Endothelial cell of umbilical vein (primary cell): ENCODE measurements around the gene MAPKBP1. TPM values are rescaled to one million over a fixed set of nuclear protein-coding genes. Genes with fewer than 3 reads are reported as not detected.
A peak's percentile ranks its signal among the peaks of the same experiment; 100 is the strongest.

Experiments used
- BruUV-seq: library from RNA; stranded (reverse); fragments of 400-500 nt; replicated peaks from 2 replicates; lab custom pipeline; 2021; lab: Mats Ljungman, UMichigan
- CTCF ChIA-PET: fragments of 300-600, 350-600 bp; sonication (Branson Sonifier 250); formaldehyde crosslinking; loops from one replicate; lab custom pipeline; 2021; ENCODE audit warnings: antibody characterized with exemption, inconsistent platforms; lab: Charles Lee
- POLR2A ChIA-PET: fragments of 300-600, 350-600 bp; sonication (Branson Sonifier 250); formaldehyde crosslinking; loops from one replicate; lab custom pipeline; 2021; ENCODE audit warnings: antibody characterized with exemption, inconsistent platforms; lab: Charles Lee
- DNase-seq: peaks from one replicate; pipeline ENCODE4 v3.0.0-alpha.2; 2011; ENCODE audit warnings: low read depth, low spot score
- FAIRE-seq: peaks from 2 replicates; lab custom pipeline; 2011; peaks lifted over from hg19 to GRCh38; lab: Jason Lieb, UNC
- H2AFZ ChIP-seq: 2 replicates; pipeline ENCODE4 v1.6.0; 2012; ENCODE audit warnings: low read depth, low read length, control low read depth, inconsistent platforms
- H3K27ac ChIP-seq: 2 replicates; pipeline ENCODE4 v1.5.1; 2011; ENCODE audit warnings: low read depth, mild to moderate bottlenecking, control low read depth, low read length, moderate library complexity; ENCODE audit not compliant: insufficient read depth
- H3K27me3 ChIP-seq, 2 experiments: 2 replicates each; pipeline versions ENCODE4 v1.6.0 to v1.6.1; 2011; ENCODE audit warnings: low read length in 2 of 2, mixed read lengths in 1 of 2; ENCODE audit not compliant: control insufficient read depth in 2 of 2, insufficient read depth in 2 of 2
- H3K36me3 ChIP-seq, 2 experiments: 2 replicates in 1 of 2; 3 replicates in 1 of 2; pipeline ENCODE4 v1.5.1; 2011; ENCODE audit warnings: low read length in 2 of 2, mild to moderate bottlenecking in 1 of 2, moderate library complexity in 1 of 2; ENCODE audit not compliant: control insufficient read depth in 2 of 2, insufficient read depth in 2 of 2; ENCODE audit errors: extremely low read depth in 1 of 2
- H3K4me1 ChIP-seq: 3 replicates; pipeline ENCODE4 v1.5.1; 2011; ENCODE audit warnings: mild to moderate bottlenecking, low read length; ENCODE audit not compliant: control insufficient read depth, insufficient read depth; ENCODE audit errors: extremely low read depth
- H3K4me2 ChIP-seq: 2 replicates; pipeline ENCODE4 v1.6.1; 2011; ENCODE audit warnings: low read length, control low read depth, mixed read lengths; ENCODE audit not compliant: insufficient read depth
- H3K4me3 ChIP-seq, 3 experiments: fragments of 200-600 bp in 1 of 3; sonication (generic), shearing (Covaris generic) in 1 of 3; replicated peaks in 1 of 3; 2 replicates each; pipeline ENCODE4 v1.5.1; 2011 to 2016; ENCODE audit warnings: control low read depth in 3 of 3, low read length in 3 of 3, mild to moderate bottlenecking in 2 of 3, inconsistent platforms in 1 of 3, low read depth in 1 of 3, moderate library complexity in 1 of 3; ENCODE audit not compliant: insufficient read depth in 1 of 3
- H3K79me2 ChIP-seq: 2 replicates; pipeline ENCODE4 v1.6.0; 2012; ENCODE audit warnings: low read length, inconsistent platforms; ENCODE audit not compliant: control insufficient read depth, insufficient read depth
- H3K9ac ChIP-seq: replicated peaks from 2 replicates; pipeline ENCODE3; 2011; ENCODE audit warnings: low read length, control low read depth; ENCODE audit not compliant: insufficient read depth; ENCODE audit errors: extremely low read depth
- H3K9me1 ChIP-seq: replicated peaks from 3 replicates; pipeline ENCODE4 v1.6.0; 2011; ENCODE audit warnings: mild to moderate bottlenecking, low read length; ENCODE audit not compliant: control insufficient read depth, insufficient read depth; ENCODE audit errors: extremely low read depth
- H3K9me3 ChIP-seq: replicated peaks from 2 replicates; pipeline ENCODE4 v1.5.1; 2012; ENCODE audit warnings: low read length, inconsistent platforms; ENCODE audit not compliant: control insufficient read depth, insufficient read depth
- H4K20me1 ChIP-seq: replicated peaks from 2 replicates; pipeline ENCODE3; 2011; ENCODE audit warnings: mild to moderate bottlenecking, low read length; ENCODE audit not compliant: control insufficient read depth, insufficient read depth; ENCODE audit errors: extremely low read depth
- CTCF ChIP-seq, 2 donors: IDR thresholded peaks; 1 replicate in 1 of 2; 2 replicates in 1 of 2; pipeline ENCODE4 v1.5.1; 2011; ENCODE audit warnings: low read length in 2 of 2, mild to moderate bottlenecking in 2 of 2, moderate library complexity in 2 of 2, control low read depth in 1 of 2, inconsistent platforms in 1 of 2, low read depth in 1 of 2; ENCODE audit not compliant: insufficient read depth in 1 of 2; ENCODE audit errors: extremely low read depth in 1 of 2
- EZH2 ChIP-seq: IDR thresholded peaks from 2 replicates; pipeline ENCODE4 v1.6.1; 2012; ENCODE audit warnings: borderline replicate concordance, low read depth, mild to moderate bottlenecking, moderate library complexity, low read length, inconsistent platforms; ENCODE audit not compliant: severe bottlenecking
- FOS ChIP-seq: IDR thresholded peaks from 2 replicates; pipeline ENCODE4 v1.6.1; 2011; ENCODE audit warnings: mild to moderate bottlenecking, low read length, moderate library complexity, borderline replicate concordance; ENCODE audit not compliant: insufficient read depth
- GATA2 ChIP-seq: IDR thresholded peaks from 2 replicates; pipeline ENCODE4 v1.7.0; 2011; ENCODE audit warnings: low read depth, mild to moderate bottlenecking, moderate library complexity, mixed read lengths, low read length; ENCODE audit not compliant: insufficient read length, insufficient read depth
- JUN ChIP-seq: IDR thresholded peaks from 2 replicates; pipeline ENCODE4 v1.6.1; 2011; ENCODE audit warnings: borderline replicate concordance, low read depth; ENCODE audit not compliant: insufficient read length, insufficient read depth
- MAX ChIP-seq: IDR thresholded peaks from 2 replicates; pipeline ENCODE4 v1.6.1; 2011; ENCODE audit not compliant: insufficient read depth, insufficient read length
- MYC ChIP-seq: IDR thresholded peaks from one replicate; pipeline ENCODE4 v1.6.1; 2011; ENCODE audit warnings: mild to moderate bottlenecking, low read depth, low read length
- POLR2A ChIP-seq: IDR thresholded peaks from 2 replicates; pipeline ENCODE4 v1.6.1; 2012; ENCODE audit warnings: low read depth, mild to moderate bottlenecking, control low read depth, low read length
- POLR2AphosphoS5 ChIP-seq: IDR thresholded peaks from 2 replicates; pipeline ENCODE4 v1.6.1; 2012; ENCODE audit warnings: low read depth, mild to moderate bottlenecking, control low read depth, low read length, moderate library complexity; ENCODE audit not compliant: insufficient read depth
- dilution Hi-C: fragments of 300-500 bp; cut with MboI; formaldehyde crosslinking; loops from one replicate; pipeline ENCODE4 v1.15.0; 2019; ENCODE audit warnings: low sequenced_read_pairs; ENCODE audit not compliant: extremely low pct_ligation_motif_present
- intact Hi-C: fragments of 100-400 bp; cut with micrococcal nuclease; formaldehyde crosslinking; loops from one replicate; pipeline ENCODE4 v1.10.0; 2022
- polyA plus RNA-seq, 4 experiments: library from polyadenylated mRNA; depleted of rRNA in 3 of 4; stranded (reverse) in 3 of 4; unstranded in 1 of 4; fragments of >200 nt; gene quantifications; 2 replicates each; pipeline versions ENCODE4 v1.2.1 to v1.2.3, GENCODE V29; 2011 to 2012; ENCODE audit warnings: missing spikeins in 1 of 4
- total RNA-seq: library from RNA; stranded (reverse); gene quantifications from 2 replicates; pipeline ENCODE4 v1.2.3, GENCODE V29; 2021

The MAPKBP1 gene
- total and polyA plus RNA-seq, 2 donors (not counting 3 experiments of a cell fraction or from before 2014, with no cell fraction given), result 12.3 to 55.8 TPM

- ChIA-PET POLR2A (no interaction called here), CTCF (interaction anchor here (0.7 to 1.0 kb wide), 2 partner anchors 15 to 56 kb away, joined by 3 to 4 read pairs; no protein-coding TSS in a partner anchor)
- Histone ChIP-seq H3K79me2 (no peaks in the 10 kb centered on the region), H3K4me2 (peak overlapping the region; percentile 39), H3K27me3 (no peaks in the 10 kb centered on the region), H3K36me3 (peaks cover 0 to 11% of the 10 kb centered on the region in 2 experiments), H3K4me3 (peak overlapping the region in 2 of 3 experiments; percentile 73 to 87), H3K27ac (no peak overlapping the region), H2AFZ (no peak overlapping the region), H3K9ac (peak overlapping the region; percentile 77), H4K20me1 (no peaks in the 10 kb centered on the region), H3K9me3 (no peaks in the 10 kb centered on the region), H3K4me1 (peaks cover 10% of the 10 kb centered on the region), H3K9me1 (no peaks in the 10 kb centered on the region)
- intact Hi-C loops, result loop anchor here (1.0 to 5.0 kb wide), 2 partner anchors 54 to 64 kb away; partner anchors contain the start of genes MAPKBP1 and SPTBN5
- TF ChIP-seq MYC (no peak), POLR2AphosphoS5 (no peak), POLR2A (no peak), MAX (no peak), GATA2 (no peak), FOS (no peak), JUN (no peak), EZH2 (no peak), CTCF (IDR thresholded peaks at IDR 0.05; ENCODE audit: extremely low read depth in 1 of 2, insufficient read depth in 1 of 2, low read depth in 1 of 2, low read length in 2 of 2) (no peak)
- no TSS peak for BruUV-seq
- dilution Hi-C loops, result no loop called here
- DNase-seq, result no peak
- peak; percentile 42 for FAIRE-seq
Measured at GRCh38 chr15:41828807-41829141, 54.5 kb downstream of the MAPKBP1 start.
